Fibroblast of the aortic adventitia (primary cell): ENCODE data around the gene CS. TPM values are rescaled to one million over a fixed set of nuclear protein-coding genes. Genes with fewer than 3 reads are reported as not detected.
A peak's percentile ranks its signal among the peaks of the same experiment; 100 is the strongest.

ENCODE experiments used
- DNase-seq: peaks from one replicate; pipeline ENCODE4 v3.0.0-alpha.2; 2010; ENCODE audit warnings: low read depth
- H3K4me3 ChIP-seq: 2 replicates; pipeline ENCODE4 v1.5.1; 2011; ENCODE audit warnings: low read depth, mild to moderate bottlenecking, control low read depth, low read length, moderate library complexity
- CTCF ChIP-seq: IDR thresholded peaks from 2 replicates; pipeline ENCODE4 v1.5.1; 2011; ENCODE audit warnings: mild to moderate bottlenecking, low read length, control low read depth, inconsistent platforms; ENCODE audit not compliant: insufficient read depth
- total RNA-seq: library from RNA; depleted of rRNA; stranded (reverse); fragments of >200 nt; gene quantifications from 2 replicates; pipeline ENCODE4 v1.2.3, GENCODE V29; 2012; ENCODE audit warnings: low replicate concordance

CS gene
- total RNA-seq, 1 donor, result 117 TPM

GRCh38 chr12:56321027-56321426 lies 20.9 kb upstream of the CS start:
- no peak for DNase-seq
- H3K4me3 ChIP-seq, result no peak overlapping the region
- no peak for TF ChIP-seq CTCF

- no peak for TF ChIP-seq CTCF
- H3K4me3 ChIP-seq, result no peak overlapping the region
- DNase-seq, result no peak
Observed at GRCh38 chr12:56317675-56318074, 17.5 kb upstream of the CS start.

- no peak for TF ChIP-seq CTCF
- peak; percentile 96 for DNase-seq
- H3K4me3 ChIP-seq, result peak within 1 kb of the TSS; percentile 99
Observed at GRCh38 chr12:56315622-56316473, 15.7 kb upstream of the CS start, which contains the start of gene CNPY2. CNPY2 (minus strand) TSS chr12:56315988; CDS start chr12:56315217, 771 bp downstream.

- TF ChIP-seq CTCF, result no peak
- peak overlapping the region; percentile 99 for H3K4me3 ChIP-seq
- DNase-seq, result no peak
Observed at GRCh38 chr12:56315249-56315621, 15.1 kb upstream of the CS start.

- no peak for DNase-seq
- H3K4me3 ChIP-seq, result no peak overlapping the region
- no peak for TF ChIP-seq CTCF
Observed at GRCh38 chr12:56311003-56311402, 10.9 kb upstream of the CS start.

- H3K4me3 ChIP-seq, result no peak overlapping the region
- no peak for TF ChIP-seq CTCF
- DNase-seq, result no peak
Observed at GRCh38 chr12:56308714-56309113, 8.6 kb upstream of the CS start.
